HEK293T (cell line): Measurements from ENCODE around the gene MYDGF.

ENCODE experiments used
- FOXA1 ChIP-seq: fragments of 450-650 bp; IDR thresholded peaks from 2 replicates; pipeline ENCODE4 v1.6.1; 2016; ENCODE audit warnings: mild to moderate bottlenecking
- L3MBTL2 ChIP-seq: fragments of 450-650 bp; conservative IDR thresholded peaks from 2 replicates; pipeline ENCODE4 v1.6.1; 2016; ENCODE audit warnings: mild to moderate bottlenecking
- SP1 ChIP-seq: fragments of 450-650 bp; IDR thresholded peaks from 2 replicates; pipeline ENCODE4 v1.6.1; 2017

DNA sequence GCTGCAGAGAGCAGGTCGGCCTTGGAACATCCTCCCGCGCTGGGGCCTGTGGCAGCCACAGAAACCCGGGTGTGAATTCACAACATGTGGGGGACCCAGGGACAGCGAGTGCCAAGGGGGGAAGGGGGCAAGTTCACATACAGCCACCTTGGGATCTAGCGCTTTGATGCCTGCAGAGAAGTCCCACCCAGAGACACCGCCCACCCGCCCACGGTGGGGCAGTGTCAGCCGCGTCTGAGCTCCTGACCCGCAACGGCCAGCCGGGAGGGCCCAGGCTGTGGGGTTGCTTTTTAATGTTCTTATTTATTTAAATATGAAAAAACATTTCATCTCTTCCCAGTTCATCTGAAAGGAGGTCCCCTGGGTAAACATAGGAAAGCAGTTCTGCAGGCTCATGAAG is 12.9 kb downstream of the MYDGF start:
- TF ChIP-seq FOXA1 (no peak), SP1 (no peak), L3MBTL2 (no peak)
